Mammary epithelial cell (primary cell): ENCODE data around the gene HIVEP3.

Experiments
- CTCF ChIP-seq, 2 donors: IDR thresholded peaks in 1 of 2; conservative IDR thresholded peaks in 1 of 2; 2 replicates each; pipeline ENCODE4 v1.5.1; 2011 to 2012; ENCODE audit warnings: inconsistent platforms in 2 of 2, low read length in 2 of 2, mild to moderate bottlenecking in 2 of 2, control low read depth in 1 of 2, low read depth in 1 of 2; ENCODE audit not compliant: insufficient read depth in 1 of 2; ENCODE audit errors: extremely low read depth in 1 of 2
- EZH2 ChIP-seq: IDR thresholded peaks from 2 replicates; pipeline ENCODE4 v1.6.1; 2012; ENCODE audit warnings: low read length, inconsistent platforms, borderline replicate concordance

DNA sequence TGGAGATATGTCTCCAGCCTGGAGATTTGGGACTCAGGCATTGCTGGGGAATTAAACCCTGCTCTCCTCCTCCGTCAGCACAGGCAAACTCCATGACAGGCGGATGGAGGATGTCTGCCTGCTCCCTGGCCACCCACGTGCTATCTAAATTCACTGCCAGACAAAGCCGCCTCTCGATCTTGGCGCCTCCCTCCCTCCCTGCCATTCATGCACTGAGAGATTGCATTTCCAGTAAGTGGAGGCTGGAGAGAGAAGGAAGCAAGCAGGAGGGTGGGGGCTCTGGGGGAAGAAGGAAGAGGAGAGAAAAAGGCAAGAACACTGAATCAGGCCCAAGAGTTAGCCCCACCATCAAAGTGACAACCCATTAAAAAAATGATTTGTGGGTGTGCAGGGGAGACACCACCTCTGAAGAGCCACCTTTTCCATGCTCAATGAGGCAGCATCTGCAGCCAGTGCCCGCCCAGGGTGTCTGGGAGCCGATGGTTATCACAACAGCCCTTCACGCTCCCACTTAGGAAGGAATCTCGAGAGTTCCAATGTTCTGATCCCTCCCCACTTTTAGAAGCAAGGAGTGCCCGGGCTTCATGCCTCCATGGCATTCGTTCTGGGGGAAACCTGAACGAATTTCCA lies 183.0 kb downstream of the HIVEP3 start:
- TF ChIP-seq CTCF (conservative IDR thresholded peaks at IDR 0.05 in 1 of 2, IDR thresholded peaks at IDR 0.05 in 1 of 2; ENCODE audit: extremely low read depth in 1 of 2, insufficient read depth in 1 of 2, low read depth in 1 of 2, low read length in 2 of 2) (no peak), EZH2 (no peak)
